HCT116 (cell line): ENCODE results near the gene GEMIN7.

Experiments
- TF ChIP-seq, protein P1 (sequence below): IDR thresholded peaks from 2 replicates; pipeline ENCODE4 v1.6.1; 2012
- TF ChIP-seq, protein P2 (sequence below), 3 experiments: fragments of 200-600 bp in 1 of 3; sonication (generic) in 1 of 3; IDR thresholded peaks in 2 of 3; conservative IDR thresholded peaks in 1 of 3; 2 replicates each; pipeline ENCODE4 v1.5.1; 2012 to 2017; ENCODE audit warnings: low read depth in 2 of 3, low read length in 2 of 3, antibody characterized with exemption in 1 of 3, borderline replicate concordance in 1 of 3, control low read depth in 1 of 3, mild to moderate bottlenecking in 1 of 3, mixed read lengths in 1 of 3, mixed run types in 1 of 3, moderate library complexity in 1 of 3; ENCODE audit not compliant: insufficient read depth in 1 of 3

DNA sequence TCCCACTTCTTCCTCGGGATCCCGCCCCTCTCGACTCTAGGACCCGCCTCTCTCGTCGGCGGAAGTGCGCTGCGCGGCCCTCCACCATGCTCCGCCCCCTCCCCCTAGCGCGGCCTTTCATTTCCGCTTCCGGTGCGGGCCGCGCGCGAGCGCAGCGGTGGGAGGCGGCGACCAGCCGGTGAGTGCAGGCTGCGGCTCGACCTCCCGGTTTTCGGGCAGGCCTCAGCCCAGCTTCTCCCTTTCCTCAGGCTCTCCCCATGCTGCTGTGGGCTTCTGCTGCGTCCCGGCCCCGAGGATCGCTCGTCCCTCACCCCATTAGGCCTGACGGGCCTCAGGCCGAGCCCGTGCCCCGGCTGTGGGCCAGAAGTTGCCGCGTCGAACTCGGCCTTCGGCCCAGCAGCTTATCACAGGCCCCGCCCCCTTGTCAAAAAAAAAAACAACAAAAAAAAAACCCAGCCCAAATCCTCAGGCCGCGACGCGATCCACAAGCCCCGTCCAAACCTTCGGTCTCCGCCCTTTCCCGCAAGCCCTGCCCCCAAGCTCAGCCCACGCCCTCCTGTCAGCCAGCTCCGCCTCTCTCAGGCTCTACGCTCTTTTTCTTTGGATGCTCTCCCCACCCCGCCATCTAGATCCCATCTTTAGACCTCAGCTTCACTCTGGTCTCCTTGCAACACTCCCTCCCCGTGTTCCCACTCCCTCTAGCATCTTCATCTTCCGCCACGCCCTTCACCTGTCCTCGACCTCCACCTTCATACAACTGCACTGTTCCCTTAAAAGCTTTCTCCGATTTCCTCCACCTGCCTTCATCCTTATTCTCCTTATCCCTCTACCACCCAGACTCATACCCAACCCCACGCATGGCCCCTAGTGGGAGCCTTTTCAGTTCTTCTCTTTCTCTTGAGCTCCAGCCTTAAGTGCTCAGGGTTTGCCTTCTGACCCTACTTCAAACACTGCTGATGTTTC, 39.8 kb upstream of the GEMIN7 start, which contains the start of gene CLASRP:
- TF ChIP-seq, protein P1, sequence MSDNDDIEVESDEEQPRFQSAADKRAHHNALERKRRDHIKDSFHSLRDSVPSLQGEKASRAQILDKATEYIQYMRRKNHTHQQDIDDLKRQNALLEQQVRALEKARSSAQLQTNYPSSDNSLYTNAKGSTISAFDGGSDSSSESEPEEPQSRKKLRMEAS: peak; percentile 68
- TF ChIP-seq, protein P2, sequence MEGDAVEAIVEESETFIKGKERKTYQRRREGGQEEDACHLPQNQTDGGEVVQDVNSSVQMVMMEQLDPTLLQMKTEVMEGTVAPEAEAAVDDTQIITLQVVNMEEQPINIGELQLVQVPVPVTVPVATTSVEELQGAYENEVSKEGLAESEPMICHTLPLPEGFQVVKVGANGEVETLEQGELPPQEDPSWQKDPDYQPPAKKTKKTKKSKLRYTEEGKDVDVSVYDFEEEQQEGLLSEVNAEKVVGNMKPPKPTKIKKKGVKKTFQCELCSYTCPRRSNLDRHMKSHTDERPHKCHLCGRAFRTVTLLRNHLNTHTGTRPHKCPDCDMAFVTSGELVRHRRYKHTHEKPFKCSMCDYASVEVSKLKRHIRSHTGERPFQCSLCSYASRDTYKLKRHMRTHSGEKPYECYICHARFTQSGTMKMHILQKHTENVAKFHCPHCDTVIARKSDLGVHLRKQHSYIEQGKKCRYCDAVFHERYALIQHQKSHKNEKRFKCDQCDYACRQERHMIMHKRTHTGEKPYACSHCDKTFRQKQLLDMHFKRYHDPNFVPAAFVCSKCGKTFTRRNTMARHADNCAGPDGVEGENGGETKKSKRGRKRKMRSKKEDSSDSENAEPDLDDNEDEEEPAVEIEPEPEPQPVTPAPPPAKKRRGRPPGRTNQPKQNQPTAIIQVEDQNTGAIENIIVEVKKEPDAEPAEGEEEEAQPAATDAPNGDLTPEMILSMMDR (IDR thresholded peaks at IDR 0.05 in 2 of 3, conservative IDR thresholded peaks at IDR 0.05 in 1 of 3; ENCODE audit: borderline replicate concordance in 1 of 3, insufficient read depth in 1 of 3, low read depth in 2 of 3, low read length in 2 of 3): no peak
